Esophagus muscularis mucosa (tissue), 4 donors: Measurements from ENCODE around the gene DBF4. TPM values are rescaled to one million over a fixed set of nuclear protein-coding genes. Genes with fewer than 3 reads are reported as not detected.
A peak's percentile ranks its signal among the peaks of the same experiment; 100 is the strongest.
"Not testable (repeated sequence)": the region's sequence is repeated elsewhere in the genome, so short reads cannot be mapped to it uniquely, and the experiment has no call there.

Experiments used
- DNase-seq: peaks from one replicate; pipeline ENCODE4 v3.0.0-alpha.2; 2017; ENCODE audit errors: extremely low spot score
- H3K27ac ChIP-seq, 4 donors: fragments of 200-600 bp; sonication (generic); replicated peaks in 1 of 4; 1 replicate in 3 of 4; 2 replicates in 1 of 4; pipeline ENCODE4 v1.5.1; 2016 to 2019; ENCODE audit warnings: mild to moderate bottlenecking in 1 of 4
- H3K27me3 ChIP-seq, 4 donors: fragments of 200-600 bp; sonication (generic); one replicate each; pipeline versions ENCODE4 v1.5.1 to v1.6.0; 2016 to 2019
- H3K36me3 ChIP-seq, 4 donors: fragments of 200-600 bp; sonication (generic); one replicate each; pipeline ENCODE4 v1.5.1; 2016 to 2019
- H3K4me1 ChIP-seq, 4 donors: fragments of 200-600 bp; sonication (generic); one replicate each; pipeline ENCODE4 v1.5.1; 2016 to 2019
- H3K4me3 ChIP-seq, 4 donors: fragments of 200-600 bp; sonication (generic); 1 replicate in 2 of 4; 2 replicates in 2 of 4; pipeline ENCODE4 v1.5.1; 2016 to 2019; ENCODE audit warnings: mild to moderate bottlenecking in 4 of 4, moderate library complexity in 1 of 4
- H3K9me3 ChIP-seq, 4 donors: fragments of 200-600 bp; sonication (generic); 1 replicate in 3 of 4; 2 replicates in 1 of 4; pipeline ENCODE4 v1.5.1; 2016 to 2019
- EP300 ChIP-seq: sonication (generic); formaldehyde crosslinking; IDR thresholded peaks from one replicate; pipeline ENCODE4 v1.6.1; 2017; ENCODE audit warnings: antibody characterized with exemption
- POLR2A ChIP-seq: fragments of 450-650 bp; IDR thresholded peaks from one replicate; pipeline ENCODE4 v1.6.1; 2017; ENCODE audit warnings: antibody characterized with exemption, moderate library complexity, mild to moderate bottlenecking, low read depth
- POLR2AphosphoS5 ChIP-seq, 2 donors: sonication (generic); formaldehyde crosslinking; IDR thresholded peaks; one replicate each; pipeline ENCODE4 v1.6.1; 2017; ENCODE audit warnings: antibody characterized with exemption in 2 of 2
- WGBS: methylation state at CpG from one replicate; pipeline ENCODE4 v1.1.5; 2018; 5-methylcytosine and 5-hydroxymethylcytosine counted together
- intact Hi-C: fragments of 100-400 bp; cut with DNase I; formaldehyde crosslinking; loops from one replicate; pipeline ENCODE4 v1.15.1; 2023
- total RNA-seq, 4 donors: library from RNA; depleted of rRNA; stranded (reverse); fragments of >200 nt; gene quantifications; one replicate each; pipeline versions ENCODE4 v1.1.0 to v1.2.1, GENCODE V29; 2016
- TF ChIP-seq, protein P1 (sequence below), 3 experiments: fragments of 200-600 bp in 2 of 3; fragments of 450-650 bp in 1 of 3; sonication (generic) in 2 of 3; IDR thresholded peaks; one replicate each; pipeline ENCODE4 v1.5.1; 2017 to 2019; ENCODE audit warnings: antibody characterized with exemption in 3 of 3, mild to moderate bottlenecking in 2 of 3, moderate library complexity in 1 of 3

Gene DBF4
- total RNA-seq, 4 donors from 2014 or later: 3.3 to 9.8 (median 6.2) TPM

DNA sequence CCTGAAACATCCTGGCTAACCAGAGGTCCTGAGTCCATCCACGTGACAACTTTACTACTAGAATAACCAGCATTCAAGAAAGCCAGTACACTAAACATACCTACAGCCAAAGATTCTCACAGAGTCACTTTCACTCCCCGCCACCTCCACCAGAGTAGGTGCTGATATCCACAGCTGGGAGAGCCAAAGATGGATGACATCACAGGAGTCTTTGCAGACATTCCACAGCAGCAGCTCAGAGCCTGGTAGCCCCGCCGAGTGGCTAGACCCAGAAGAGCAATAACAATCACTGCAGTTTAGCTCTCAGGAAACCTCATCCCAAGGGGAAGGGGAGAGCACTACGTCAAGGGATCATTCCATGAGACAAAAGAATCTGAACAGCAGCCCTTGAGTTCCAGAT lies 44.3 kb downstream of the DBF4 start:
- no peak for TF ChIP-seq POLR2AphosphoS5 (IDR thresholded peaks at IDR 0.05)
- TF ChIP-seq EP300: no peak
- TF ChIP-seq, protein P1, sequence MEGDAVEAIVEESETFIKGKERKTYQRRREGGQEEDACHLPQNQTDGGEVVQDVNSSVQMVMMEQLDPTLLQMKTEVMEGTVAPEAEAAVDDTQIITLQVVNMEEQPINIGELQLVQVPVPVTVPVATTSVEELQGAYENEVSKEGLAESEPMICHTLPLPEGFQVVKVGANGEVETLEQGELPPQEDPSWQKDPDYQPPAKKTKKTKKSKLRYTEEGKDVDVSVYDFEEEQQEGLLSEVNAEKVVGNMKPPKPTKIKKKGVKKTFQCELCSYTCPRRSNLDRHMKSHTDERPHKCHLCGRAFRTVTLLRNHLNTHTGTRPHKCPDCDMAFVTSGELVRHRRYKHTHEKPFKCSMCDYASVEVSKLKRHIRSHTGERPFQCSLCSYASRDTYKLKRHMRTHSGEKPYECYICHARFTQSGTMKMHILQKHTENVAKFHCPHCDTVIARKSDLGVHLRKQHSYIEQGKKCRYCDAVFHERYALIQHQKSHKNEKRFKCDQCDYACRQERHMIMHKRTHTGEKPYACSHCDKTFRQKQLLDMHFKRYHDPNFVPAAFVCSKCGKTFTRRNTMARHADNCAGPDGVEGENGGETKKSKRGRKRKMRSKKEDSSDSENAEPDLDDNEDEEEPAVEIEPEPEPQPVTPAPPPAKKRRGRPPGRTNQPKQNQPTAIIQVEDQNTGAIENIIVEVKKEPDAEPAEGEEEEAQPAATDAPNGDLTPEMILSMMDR (IDR thresholded peaks at IDR 0.05): no peak
- no peak for TF ChIP-seq POLR2A
- no peak overlapping the region for H3K27ac ChIP-seq
- no peaks in the 10 kb centered on the region for H3K36me3 ChIP-seq
- H3K4me3 ChIP-seq: no peak overlapping the region
- no peak for DNase-seq
- intact Hi-C loops: no loop called here
- H3K27me3 ChIP-seq: peaks cover 0 to 6% (median 0%) of the 10 kb centered on the region in 4 donors
- WGBS: 87% methylated on average over 5 of the region's 5 CpGs
- H3K9me3 ChIP-seq: no peaks in the 10 kb centered on the region
- no peaks in the 10 kb centered on the region for H3K4me1 ChIP-seq

DNA sequence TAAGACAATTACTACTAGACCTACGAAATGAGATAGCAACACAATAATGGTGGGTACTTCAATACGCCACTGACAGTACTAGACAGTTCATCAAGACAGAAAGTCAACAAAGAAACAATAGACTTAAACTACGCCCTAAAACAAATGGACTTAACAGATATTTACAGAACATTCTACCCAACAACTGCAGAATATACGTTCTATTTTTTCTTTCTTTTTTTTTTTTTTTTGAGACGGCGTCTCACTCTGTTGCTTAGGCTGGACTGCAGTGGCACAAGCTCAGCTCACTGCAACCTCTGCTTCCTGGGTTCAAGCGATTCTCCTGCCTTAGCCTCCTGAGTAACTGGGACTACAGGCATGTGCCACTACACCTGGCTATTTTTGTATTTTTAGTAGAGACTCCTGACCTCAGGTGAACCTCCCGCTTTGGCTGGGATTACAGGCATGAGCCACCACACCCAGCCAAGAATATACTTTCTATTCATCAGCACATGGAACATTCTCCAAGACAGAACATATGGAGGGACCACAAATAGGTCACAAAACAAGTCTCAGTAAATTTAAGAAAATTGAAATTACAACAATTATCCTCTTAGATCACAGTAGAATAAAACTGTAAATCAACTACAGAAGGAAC lies 46.6 kb downstream of the DBF4 start:
- H3K36me3 ChIP-seq, H3K27ac ChIP-seq, H3K4me1 ChIP-seq, H3K9me3 ChIP-seq, H3K4me3 ChIP-seq, DNase-seq, intact Hi-C loops: not testable (repeated sequence)
- peaks cover 0 to 10% (median 0%) of the 10 kb centered on the region in 4 donors for H3K27me3 ChIP-seq
- WGBS: 92% methylated on average over 8 of the region's 8 CpGs

DNA sequence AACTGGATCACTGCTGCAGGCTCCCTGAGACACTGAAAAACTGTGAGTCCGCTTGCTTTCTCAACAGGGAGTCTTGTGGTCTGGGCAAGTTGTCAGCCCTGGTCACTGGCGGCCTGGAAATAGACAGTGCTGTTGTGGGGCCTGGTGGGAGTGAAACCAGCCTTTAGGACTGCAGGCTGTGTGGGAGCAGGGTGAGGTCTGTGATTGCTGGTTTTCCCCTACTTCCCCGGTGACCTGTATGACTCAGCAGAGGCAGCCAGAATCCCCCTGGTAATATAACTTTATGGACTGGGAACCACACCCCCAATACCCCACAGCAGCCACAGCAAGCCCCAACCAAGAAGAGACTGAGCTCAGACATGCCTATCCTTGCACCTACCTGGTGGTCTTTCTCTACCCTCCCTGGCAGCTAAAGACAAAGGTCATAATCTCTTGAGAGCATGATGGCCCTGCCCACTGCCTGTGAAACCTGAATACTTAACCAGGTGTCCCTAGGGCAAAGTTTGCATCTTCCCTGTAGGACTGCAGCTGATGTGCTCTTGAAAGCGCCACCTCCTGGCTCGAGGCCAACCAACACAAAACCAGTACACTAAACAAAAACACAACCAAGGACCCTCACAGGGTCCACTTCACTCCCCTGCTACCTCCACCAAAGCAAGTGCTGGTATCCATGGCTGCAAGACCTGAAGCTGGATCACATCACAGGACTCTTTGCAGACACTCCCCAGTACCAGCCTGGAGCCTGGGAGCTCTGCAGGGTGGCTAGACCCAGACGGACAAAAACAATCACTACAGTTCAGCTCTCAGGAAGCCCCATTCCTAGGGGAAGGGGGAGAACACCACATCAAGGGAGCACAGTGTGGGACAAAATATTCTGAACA lies 50.5 kb downstream of the DBF4 start:
- H3K4me1 ChIP-seq: no peaks in the 10 kb centered on the region
- no peaks in the 10 kb centered on the region for H3K36me3 ChIP-seq
- TF ChIP-seq EP300 (no peak), POLR2A (no peak), POLR2AphosphoS5 (IDR thresholded peaks at IDR 0.05) (no peak)
- TF ChIP-seq, protein P1 (IDR thresholded peaks at IDR 0.05): no peak
- 70% methylated on average over 6 of the region's 6 CpGs for WGBS
- no peak overlapping the region for H3K4me3 ChIP-seq
- DNase-seq: no peak
- intact Hi-C loops: no loop called here
- no peak overlapping the region for H3K27ac ChIP-seq
- H3K27me3 ChIP-seq: peaks cover 0 to 10% (median 0%) of the 10 kb centered on the region in 4 donors
- H3K9me3 ChIP-seq: no peaks in the 10 kb centered on the region

DNA sequence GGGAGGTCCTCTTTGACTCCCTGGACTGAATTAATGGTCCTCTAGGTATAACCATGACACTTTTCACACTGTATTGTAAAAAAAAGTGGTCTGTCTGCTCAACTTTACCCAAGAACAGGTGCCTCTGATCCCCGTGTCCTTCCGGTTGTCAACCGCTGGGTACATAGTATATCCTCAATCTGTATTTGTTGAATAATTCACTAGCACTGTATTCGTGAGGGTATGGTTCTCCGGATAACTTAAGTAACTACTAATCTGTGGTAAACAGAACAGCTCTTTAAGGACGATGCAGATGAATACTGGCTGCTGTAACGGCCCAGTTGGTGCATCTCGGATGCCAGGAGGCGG lies 57.3 kb downstream of the DBF4 start:
- intact Hi-C loops: no loop called here
- 11% methylated on average over 9 of the region's 9 CpGs for WGBS
- Histone ChIP-seq H3K27ac (no peak overlapping the region), H3K4me3 (peak overlapping the region; percentile 59 to 80 (median 65)), H3K27me3 (no peaks in the 10 kb centered on the region), H3K36me3 (no peaks in the 10 kb centered on the region), H3K9me3 (no peaks in the 10 kb centered on the region), H3K4me1 (peaks cover 8 to 21% (median 20%) of the 10 kb centered on the region in 4 donors)
- no peak for TF ChIP-seq EP300
- TF ChIP-seq POLR2A: no peak
- no peak for TF ChIP-seq POLR2AphosphoS5 (IDR thresholded peaks at IDR 0.05)
- TF ChIP-seq, protein P1 (IDR thresholded peaks at IDR 0.05): no peak
- no peak for DNase-seq

DNA sequence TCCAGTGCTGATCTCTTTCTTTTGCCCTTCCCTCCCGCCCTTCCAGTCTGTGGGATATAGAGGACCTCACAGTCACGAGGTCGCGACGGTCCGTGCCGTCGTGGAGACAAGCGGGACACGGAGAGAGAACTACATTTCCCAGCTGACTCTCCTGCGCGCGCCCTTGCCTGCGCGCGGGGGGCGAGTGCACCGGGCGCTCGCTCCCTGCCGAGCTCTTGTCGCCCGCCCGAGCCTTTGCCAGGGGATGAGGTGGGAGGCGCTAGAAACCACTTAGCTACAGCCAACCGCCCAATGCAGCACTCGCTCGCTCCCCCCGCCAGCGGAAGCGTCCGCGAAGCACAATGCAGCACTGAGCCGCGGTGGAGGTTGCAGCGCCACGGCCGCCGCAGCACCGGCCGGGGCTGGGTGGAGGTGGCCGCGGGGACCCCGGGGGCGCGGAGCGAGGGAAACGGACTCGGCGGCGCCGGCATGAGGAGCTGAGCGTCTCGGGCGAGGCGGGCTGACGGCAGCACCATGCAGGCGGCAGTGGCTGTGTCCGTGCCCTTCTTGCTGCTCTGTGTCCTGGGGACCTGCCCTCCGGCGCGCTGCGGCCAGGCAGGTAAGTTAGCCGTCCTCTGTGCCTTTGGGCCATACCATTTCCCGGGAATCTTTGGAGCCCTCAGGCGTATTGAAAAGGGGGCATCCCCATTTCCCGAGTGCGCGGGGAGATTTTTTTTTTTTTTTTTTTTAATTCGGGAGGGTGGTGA lies 57.8 kb downstream of the DBF4 start, which contains the start of gene ADAM22:
Gene ADAM22 (plus strand): TSS at position 299 of the 746 bp plus-strand sequence. CDS start 215 bp downstream, at position 514.
- TF ChIP-seq POLR2AphosphoS5 (IDR thresholded peaks at IDR 0.05) (peak in 1 of 2 donors; percentile 53), POLR2A (no peak)
- H3K9me3 ChIP-seq: no peaks in the 10 kb centered on the region
- no peaks in the 10 kb centered on the region for H3K36me3 ChIP-seq
- H3K27ac ChIP-seq: peak within 1 kb of the TSS in 1 of 4 donors; percentile 39
- H3K4me1 ChIP-seq: peaks cover 8 to 21% (median 20%) of the 10 kb centered on the region in 4 donors
- H3K4me3 ChIP-seq: peak within 1 kb of the TSS; percentile 59 to 80 (median 65)
- H3K27me3 ChIP-seq: no peaks in the 10 kb centered on the region
- DNase-seq: peak; percentile 93
- WGBS: under 1% methylated on average over 23 of the region's 70 CpGs
- intact Hi-C loops: no loop called here
